ENCODE data around the gene OR2T8.

Gene OR2T8

GRCh38 chr1:247919952-247920351 lies at the start of gene OR2T8:
TSS of gene OR2T8 (plus strand) at chr1:247920252. CDS start at chr1:247921018, 766 bp downstream.
- no peak for TF ChIP-seq MYC (IDR thresholded peaks at IDR 0.05; ENCODE audit: low read depth, low read length)
- no peak for TF ChIP-seq MAX (IDR thresholded peaks at IDR 0.05; ENCODE audit: low read depth, low read length)
- no peak for TF ChIP-seq POLR2A (IDR thresholded peaks at IDR 0.05; ENCODE audit: extremely low read depth, insufficient read length)
- TF ChIP-seq CTCF (IDR thresholded peaks at IDR 0.05; ENCODE audit: low read depth, low read length) = no peak
- no peak for DNase-seq (ENCODE audit: low read depth)
- H3K4me3 ChIP-seq (ENCODE audit: low read depth, low read length) = no peak within 1 kb of the TSS

- TF ChIP-seq MYC (IDR thresholded peaks at IDR 0.05; ENCODE audit: low read depth, low read length) (no peak), CTCF (IDR thresholded peaks at IDR 0.05; ENCODE audit: low read depth, low read length) (no peak), POLR2A (IDR thresholded peaks at IDR 0.05; ENCODE audit: extremely low read depth, insufficient read length) (no peak), MAX (IDR thresholded peaks at IDR 0.05; ENCODE audit: low read depth, low read length) (no peak)
- H3K4me3 ChIP-seq (ENCODE audit: low read depth, low read length) = no peak overlapping the region
- no peak for DNase-seq (ENCODE audit: low read depth)
Measured at GRCh38 chr1:247883346-247883745, 36.7 kb upstream of the OR2T8 start.

- TF ChIP-seq CTCF (IDR thresholded peaks at IDR 0.05; ENCODE audit: low read depth, low read length) (no peak), POLR2A (IDR thresholded peaks at IDR 0.05; ENCODE audit: extremely low read depth, insufficient read length) (no peak), MYC (IDR thresholded peaks at IDR 0.05; ENCODE audit: low read depth, low read length) (no peak)
- no peak overlapping the region for H3K4me3 ChIP-seq (ENCODE audit: low read depth, low read length)
- no peak for DNase-seq (ENCODE audit: low read depth)
Measured at GRCh38 chr1:247884797-247885413, 35.1 kb upstream of the OR2T8 start.

GRCh38 chr1:247895163-247895637 lies 24.9 kb upstream of the OR2T8 start, which contains the start of gene OR2W3:
TSS of gene OR2W3 (plus strand) at chr1:247895587. CDS start at chr1:247895587, 0 bp downstream.
- TF ChIP-seq MYC (IDR thresholded peaks at IDR 0.05; ENCODE audit: low read depth, low read length) = no peak
- TF ChIP-seq POLR2A (IDR thresholded peaks at IDR 0.05; ENCODE audit: extremely low read depth, insufficient read length) = no peak
- TF ChIP-seq MAX (IDR thresholded peaks at IDR 0.05; ENCODE audit: low read depth, low read length) = no peak
- no peak for TF ChIP-seq CTCF (IDR thresholded peaks at IDR 0.05; ENCODE audit: low read depth, low read length)
- no peak for DNase-seq (ENCODE audit: low read depth)
- H3K4me3 ChIP-seq (ENCODE audit: low read depth, low read length) = no peak within 1 kb of the TSS

- no peak overlapping the region for H3K4me3 ChIP-seq (ENCODE audit: low read depth, low read length)
- no peak for TF ChIP-seq POLR2A (IDR thresholded peaks at IDR 0.05; ENCODE audit: extremely low read depth, insufficient read length)
- no peak for TF ChIP-seq MYC (IDR thresholded peaks at IDR 0.05; ENCODE audit: low read depth, low read length)
- no peak for TF ChIP-seq CTCF (IDR thresholded peaks at IDR 0.05; ENCODE audit: low read depth, low read length)
- no peak for TF ChIP-seq MAX (IDR thresholded peaks at IDR 0.05; ENCODE audit: low read depth, low read length)
- DNase-seq (ENCODE audit: low read depth) = no peak
Measured at GRCh38 chr1:247895976-247896375, 24.1 kb upstream of the OR2T8 start.

Measured in NB4 (cell line).